Esophagus mucosa (tissue), 1 donor: ENCODE results near the gene FAM3A. TPM values are rescaled to one million over a fixed set of nuclear protein-coding genes. Genes with fewer than 3 reads are reported as not detected.

ENCODE experiments used
- ATAC-seq: fragments of 200-7000 bp; cut with Tn5 transposase; one replicate; pipeline ENCODE4 v1.9.1; 2020
- total RNA-seq: library from RNA; stranded (reverse); gene quantifications from one replicate; pipeline ENCODE4 v1.2.4, GENCODE V29; 2023
- donor health status: DM: yes; HTN: yes; CAD: no.

The FAM3A gene
- total RNA-seq, 1 donor from 2014 or later: 40.6 TPM

DNA sequence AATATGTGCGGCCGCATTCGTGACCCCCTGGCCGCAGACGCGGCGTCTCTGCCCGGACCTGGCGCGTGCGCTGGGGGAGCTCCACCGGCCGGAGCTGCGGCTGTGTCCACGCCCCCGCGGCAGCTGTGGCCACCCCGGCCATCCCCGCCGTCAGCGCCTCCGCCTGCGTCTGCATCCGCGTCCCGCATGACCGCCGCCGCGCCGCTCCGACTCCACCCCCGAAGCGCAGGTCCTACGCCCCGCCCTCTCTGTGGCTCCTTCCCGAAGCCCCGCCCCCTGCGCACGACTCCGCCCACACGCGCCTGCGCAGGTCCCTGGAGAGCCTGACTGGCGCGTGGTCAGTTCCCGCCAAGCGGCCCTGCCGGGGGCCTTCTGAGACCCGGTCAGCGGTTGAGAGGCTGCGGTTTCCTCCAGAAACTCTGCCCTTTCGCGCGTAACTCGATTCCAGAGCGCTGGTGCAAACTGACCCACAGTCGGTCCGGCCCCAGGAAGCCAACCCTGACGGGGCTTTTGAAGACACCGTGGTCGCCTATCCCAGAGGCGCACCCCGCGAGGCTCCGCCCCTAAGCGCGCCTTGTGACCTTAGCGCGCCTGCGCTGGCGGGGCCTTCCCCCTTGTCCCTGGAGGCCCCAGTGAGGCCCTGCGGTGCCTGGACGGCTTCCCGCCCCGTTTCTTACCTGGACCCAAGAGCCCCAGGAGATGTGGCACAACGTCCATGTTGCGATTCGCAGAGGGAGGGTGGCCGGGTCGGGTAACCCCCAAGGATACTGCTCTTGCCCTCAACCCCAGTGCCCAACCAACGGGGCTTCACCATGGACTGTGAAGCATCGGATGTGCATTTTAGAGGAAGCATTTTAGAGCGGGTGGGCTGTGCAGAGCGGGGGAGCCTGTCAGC lies 37.1 kb downstream of the FAM3A start, which contains the start of gene LAGE3:
TSS of gene LAGE3 (minus strand) at position 554 of the 895 bp plus-strand sequence. CDS start at position 188, 366 bp downstream.
- peak; percentile 97 for ATAC-seq

DNA sequence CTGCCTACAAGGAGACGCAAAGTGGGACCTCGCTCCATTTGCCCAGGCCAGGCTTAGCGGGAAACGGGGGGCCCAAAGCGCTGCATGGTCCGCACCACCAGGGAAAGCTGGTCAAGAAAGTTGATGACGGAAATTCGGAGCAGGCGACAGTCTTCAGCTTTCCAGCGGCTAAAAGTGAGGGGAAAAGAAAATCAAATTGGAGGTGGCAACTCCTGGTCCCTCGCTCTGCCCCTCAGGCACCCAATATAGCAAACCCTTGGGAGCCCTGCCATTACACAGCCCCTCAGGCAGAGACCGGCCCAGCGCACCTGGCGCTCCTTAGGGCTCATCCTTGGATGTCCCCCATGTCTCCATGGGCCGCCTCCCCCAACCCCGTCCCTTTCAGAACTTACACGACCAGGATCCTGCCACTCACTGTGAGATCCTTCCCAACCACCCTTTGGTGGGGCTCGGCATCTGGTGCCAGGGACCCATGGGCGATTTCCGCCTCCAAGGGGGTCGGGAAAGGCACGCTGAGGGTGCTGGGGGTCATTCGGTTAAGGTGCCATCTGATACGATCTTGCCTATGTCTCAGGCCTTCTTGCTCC lies 38.0 kb downstream of the FAM3A start:
- ATAC-seq: no peak

DNA sequence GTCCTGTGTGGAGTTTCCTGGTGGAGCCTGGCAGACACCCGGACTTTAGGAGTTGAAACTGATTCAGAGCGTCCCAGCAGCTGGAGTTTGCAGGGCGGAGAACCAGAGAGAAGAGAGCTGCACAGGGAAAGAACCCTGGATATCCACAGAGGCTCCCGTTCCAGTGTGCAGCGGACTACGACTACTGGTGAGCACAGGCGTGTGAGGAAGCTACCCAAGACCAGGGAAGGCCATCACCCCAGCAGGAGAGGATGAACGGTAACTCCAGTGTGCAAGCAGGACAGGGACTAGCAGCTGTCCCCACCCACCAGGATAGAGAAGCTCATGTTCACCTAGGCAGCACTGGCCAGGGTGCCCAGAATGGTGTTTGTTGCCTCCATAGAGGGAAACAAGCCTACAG lies 39.2 kb downstream of the FAM3A start:
- no peak for ATAC-seq

DNA sequence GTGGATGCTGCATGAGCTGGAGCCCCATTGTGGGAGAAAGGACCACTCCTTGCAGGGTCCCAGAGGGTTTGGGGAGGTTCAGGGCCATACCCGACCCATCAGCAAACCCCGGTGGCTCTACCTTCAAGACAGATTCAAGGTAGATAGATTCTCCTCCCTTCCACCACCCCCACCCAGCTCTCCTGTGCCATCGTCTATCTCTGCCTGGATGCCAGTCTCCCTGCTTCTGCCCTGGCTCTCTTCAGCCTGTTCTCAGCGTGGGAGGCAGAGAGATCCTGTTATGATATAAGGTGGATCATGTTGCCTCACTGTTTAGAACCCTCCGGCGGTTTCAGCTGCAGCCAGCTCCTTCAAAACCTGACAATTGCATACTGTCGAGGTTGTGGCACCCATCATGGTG lies 42.3 kb downstream of the FAM3A start:
- no peak for ATAC-seq

DNA sequence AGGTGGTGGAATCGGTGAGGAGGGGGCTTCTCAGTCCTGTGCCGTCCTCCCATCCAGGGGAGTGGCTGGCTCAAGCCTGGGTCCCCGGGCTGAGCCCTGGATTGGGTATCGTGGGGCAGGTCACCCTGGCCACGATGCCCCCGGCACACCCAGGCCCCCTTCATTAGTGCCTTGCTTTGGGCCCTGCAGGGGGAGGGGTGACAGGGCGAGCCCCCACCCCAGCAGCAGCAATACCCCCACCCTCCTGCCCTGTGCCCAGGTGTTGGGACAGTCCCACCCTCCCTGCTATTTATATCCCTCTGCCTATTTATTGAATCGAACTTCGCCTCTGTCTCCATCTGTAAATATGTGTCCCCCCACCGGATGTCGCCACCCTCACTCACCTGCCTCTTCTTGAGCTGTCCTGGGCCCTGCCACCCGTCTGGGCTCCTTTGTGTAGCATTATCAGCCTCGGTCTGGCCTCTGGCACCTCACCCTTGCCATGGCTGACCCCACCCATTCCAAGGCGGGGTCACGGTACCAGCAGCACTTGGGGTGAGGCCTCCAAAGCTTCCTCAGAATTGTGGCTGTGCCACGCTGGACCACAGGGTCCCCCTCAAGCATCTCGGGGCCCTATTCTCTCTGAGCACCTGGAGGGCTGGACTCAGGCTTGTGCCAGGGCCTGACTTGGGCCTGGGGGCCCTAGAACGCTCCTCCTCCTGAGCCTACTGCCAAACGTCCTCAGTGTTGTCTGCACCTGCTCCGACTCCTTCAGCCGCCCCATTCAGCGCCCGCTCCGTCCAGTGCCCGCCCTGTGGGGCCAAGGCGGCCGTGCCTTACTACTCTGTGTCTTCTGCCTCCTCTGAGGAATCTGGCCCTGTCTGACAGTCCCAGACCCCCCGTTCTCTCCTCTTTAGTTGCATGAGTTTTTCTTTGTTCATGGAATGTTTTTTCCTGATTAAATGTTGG lies 43.1 kb downstream of the FAM3A start:
- ATAC-seq: peak; percentile 21

DNA sequence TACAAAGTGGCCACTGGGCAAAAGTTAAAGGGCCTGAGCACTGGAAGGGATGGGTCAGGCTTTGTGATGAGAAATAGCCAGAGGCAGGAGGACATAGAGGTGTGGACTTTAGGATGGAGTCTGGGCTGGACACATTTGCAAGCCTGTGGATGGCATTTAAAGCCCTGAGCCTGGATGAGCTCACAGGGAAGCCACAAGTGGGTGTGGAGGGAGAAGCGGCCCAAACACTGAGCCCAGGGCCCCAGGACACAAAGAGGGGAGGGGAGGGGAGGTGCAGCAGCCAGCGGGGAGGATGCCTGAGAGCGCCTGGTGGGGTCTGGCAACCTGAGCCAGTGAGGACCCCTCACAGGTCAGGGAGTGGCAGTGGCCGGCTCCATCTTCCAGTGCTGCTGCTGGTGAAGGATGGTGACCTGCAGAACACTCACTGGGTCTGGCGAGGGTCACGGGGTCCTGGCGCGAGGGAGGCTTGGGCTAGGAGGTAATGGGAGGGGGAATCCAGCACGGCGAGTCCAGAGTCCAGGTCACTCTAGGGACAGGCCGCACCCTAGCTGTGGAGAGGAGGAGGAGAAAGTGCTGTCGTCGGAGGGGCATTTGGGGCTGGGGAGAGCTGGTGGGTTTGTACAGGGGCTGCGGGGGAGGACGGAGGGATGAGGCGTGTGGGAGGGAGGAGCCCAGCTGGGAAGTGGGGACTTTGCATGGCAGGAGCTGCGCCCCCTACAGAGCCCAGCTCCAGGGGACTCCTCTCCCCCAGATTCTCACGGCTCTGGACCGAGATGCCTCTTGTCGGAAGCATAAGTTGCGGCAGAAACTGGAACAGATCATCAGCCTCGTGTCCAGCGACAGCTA lies 44.0 kb downstream of the FAM3A start:
- no peak for ATAC-seq

DNA sequence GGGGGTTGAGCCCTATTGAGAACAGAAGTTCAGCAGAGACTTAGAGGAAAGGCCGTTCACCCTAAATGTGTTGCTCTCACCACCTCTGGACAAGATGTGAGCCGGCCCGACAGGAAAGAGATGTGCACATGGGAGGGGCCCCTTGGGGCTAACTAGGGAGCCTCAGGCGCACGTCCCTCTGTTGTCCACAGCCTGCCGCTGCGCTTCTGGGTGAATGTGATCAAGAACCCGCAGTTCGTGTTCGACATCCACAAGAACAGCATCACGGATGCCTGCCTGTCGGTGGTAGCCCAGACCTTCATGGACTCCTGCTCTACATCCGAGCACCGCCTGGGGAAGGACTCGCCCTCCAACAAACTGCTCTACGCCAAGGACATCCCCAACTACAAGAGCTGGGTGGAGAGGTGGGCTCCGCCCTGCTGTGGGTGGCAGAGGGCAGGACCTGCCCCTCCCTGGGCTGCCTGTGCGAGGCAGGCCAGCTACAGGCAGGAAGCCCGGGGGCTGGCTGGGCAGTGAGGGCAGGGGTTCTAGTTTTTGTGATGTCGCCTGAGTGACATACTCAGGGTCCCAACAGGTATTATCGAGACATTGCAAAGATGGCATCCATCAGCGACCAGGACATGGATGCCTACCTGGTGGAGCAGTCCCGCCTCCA lies 45.0 kb downstream of the FAM3A start:
- no peak for ATAC-seq

DNA sequence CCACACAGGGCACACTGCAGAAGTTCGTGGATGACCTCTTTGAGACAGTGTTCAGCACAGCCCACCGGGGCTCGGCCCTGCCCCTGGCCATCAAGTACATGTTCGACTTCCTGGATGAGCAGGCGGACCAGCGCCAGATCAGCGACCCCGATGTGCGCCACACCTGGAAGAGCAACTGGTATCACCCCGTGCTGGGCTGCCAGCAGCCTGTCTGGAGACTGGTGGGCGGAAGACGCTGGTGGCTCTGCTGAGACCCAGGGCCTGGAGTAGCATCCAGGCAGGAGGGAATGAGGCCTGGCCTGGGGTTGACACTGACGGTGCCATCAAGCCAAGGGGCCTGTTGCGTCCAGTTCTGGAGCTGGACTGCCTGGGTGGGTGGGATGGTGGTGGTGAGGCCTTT lies 45.6 kb downstream of the FAM3A start:
- no peak for ATAC-seq

DNA sequence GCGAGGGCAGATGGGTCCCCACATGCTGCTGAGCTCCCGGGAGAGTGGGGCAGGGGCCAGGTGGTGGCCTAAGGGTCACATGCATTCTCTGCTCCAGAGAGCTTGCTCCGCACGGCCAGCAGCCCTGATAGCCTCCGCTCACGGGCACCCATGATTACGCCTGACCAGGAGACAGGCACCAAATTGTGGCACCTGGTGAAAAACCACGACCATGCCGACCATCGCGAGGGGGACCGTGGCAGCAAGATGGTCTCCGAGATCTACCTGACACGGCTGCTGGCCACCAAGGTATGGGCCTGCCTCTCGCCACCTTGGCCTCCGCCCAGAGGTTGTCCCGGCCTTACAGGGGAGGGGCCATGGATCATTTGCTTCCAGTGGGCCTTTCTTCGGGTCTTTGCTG lies 46.2 kb downstream of the FAM3A start:
- no peak for ATAC-seq

DNA sequence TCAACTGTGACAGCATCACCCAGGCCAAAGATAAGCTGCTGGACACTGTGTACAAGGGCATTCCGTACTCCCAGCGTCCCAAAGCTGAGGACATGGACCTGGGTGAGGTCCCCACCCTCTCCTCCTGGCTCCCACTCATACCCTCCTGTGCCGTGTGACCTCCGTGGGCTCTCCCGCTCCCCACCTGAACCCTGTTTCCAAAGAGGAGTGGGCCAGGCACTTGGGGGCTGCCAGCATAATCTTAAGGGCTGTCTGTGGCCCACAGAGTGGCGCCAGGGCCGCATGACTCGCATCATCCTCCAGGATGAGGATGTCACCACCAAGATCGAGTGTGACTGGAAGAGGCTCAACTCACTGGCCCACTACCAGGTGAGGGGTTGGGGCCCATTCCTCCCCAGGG lies 46.9 kb downstream of the FAM3A start:
- no peak for ATAC-seq

DNA sequence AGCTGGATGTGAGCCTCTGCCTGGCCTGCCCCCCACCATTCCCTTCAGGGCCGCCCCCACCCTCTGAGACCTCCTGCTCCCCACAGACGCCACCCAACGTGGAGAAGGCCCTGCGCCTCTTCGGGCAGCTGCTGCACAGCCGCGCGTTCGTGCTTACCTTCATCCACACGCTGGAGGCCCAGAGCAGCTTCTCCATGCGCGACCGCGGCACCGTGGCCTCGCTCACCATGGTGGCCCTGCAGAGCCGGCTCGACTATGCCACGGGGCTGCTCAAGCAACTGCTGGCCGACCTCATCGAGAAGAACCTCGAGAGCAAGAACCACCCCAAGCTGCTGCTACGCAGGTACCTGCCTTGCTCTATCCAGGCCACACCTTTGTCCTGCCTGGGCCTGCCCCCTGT lies 47.8 kb downstream of the FAM3A start:
- no peak for ATAC-seq

DNA sequence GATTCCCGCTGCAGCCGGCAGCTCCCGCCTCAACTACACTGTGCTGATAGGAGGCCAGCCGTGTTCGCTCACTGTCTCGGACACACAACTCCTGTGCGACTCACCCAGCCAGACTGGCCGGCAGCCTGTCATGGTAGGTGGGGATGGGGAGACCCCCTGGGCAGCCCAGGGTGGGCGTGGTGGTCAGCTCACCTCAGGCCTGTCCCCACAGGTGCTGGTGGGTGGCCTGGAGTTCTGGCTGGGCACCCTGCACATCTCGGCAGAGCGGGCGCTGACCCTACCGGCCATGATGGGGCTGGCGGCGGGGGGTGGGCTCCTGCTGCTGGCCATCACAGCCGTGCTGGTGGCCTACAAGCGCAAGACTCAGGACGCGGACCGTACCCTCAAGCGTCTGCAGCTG lies 48.5 kb downstream of the FAM3A start:
- ATAC-seq: no peak

DNA sequence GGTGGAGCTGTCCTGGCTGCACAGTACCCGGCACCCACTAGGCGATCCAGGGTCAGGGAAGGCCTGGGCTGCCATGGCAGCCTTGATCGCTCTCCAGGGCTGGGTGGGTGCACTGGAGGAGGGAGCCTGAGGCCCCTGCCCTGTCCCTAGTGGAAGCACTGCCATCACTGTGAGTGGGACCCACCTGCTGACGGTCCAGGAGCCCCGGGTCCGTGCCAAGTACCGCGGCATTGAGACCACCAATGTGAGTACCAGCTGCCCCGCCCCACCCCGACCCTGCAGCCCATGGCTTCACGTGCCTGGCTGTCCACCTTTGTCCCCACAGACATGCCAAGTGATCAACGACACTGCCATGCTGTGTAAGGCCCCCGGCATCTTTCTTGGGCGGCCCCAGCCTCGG lies 49.1 kb downstream of the FAM3A start:
- ATAC-seq: no peak

DNA sequence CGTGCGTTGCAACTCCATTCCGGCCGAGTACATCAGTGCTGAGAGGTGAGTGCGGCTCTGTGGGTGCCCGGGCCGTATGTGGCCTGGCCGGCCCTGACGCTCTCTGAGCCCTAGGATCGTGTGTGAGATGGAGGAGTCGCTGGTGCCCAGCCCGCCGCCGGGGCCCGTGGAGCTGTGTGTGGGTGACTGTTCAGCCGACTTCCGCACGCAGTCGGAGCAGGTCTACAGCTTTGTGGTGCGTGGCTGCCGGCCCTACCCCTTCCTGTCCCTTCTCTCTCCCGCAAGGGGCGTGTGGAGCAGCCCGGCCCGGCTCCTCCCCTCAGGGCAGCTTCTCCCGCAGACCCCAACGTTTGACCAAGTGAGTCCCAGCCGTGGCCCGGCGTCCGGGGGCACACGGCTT lies 50.0 kb downstream of the FAM3A start:
- no peak for ATAC-seq

DNA sequence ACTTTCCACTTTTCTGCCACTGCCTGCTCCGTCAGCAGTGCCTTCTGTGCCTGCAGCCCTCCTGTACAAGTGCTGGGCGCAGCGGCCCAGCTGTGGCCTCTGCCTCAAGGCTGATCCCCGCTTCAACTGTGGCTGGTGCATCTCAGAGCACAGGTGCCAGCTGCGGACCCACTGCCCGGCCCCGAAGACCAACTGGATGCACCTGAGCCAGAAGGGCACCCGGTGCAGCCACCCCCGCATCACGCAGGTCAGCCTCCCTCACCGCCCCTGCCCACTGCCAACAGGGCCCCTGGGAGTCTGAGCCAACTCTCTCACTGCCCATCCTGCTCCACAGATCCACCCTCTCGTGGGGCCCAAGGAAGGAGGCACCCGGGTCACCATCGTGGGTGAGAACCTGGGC lies 50.4 kb downstream of the FAM3A start:
- ATAC-seq: no peak

DNA sequence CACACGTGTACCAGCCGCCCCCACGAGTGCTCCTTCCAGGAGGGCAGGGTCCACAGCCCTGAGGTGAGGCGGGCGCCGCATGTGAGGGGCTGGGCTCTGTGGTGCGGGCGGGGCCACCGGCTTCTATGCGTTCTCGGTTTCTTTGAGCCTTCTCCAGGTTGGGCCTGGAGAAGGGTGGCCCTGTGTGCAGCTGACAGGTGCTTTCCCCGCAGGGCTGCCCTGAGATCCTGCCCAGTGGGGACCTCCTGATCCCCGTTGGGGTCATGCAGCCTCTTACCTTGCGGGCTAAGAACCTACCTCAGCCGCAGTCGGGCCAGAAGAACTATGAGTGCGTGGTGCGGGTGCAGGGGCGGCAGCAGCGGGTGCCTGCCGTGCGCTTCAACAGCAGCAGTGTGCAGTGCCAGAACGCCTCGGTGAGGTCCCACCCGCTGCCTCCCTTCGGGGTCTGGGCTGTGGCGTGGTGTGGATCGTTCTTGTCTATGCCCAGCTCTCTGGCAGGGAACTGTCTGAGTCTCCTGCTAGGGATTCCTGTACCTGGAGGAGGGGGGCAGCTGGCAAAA lies 51.1 kb downstream of the FAM3A start:
- ATAC-seq: no peak

DNA sequence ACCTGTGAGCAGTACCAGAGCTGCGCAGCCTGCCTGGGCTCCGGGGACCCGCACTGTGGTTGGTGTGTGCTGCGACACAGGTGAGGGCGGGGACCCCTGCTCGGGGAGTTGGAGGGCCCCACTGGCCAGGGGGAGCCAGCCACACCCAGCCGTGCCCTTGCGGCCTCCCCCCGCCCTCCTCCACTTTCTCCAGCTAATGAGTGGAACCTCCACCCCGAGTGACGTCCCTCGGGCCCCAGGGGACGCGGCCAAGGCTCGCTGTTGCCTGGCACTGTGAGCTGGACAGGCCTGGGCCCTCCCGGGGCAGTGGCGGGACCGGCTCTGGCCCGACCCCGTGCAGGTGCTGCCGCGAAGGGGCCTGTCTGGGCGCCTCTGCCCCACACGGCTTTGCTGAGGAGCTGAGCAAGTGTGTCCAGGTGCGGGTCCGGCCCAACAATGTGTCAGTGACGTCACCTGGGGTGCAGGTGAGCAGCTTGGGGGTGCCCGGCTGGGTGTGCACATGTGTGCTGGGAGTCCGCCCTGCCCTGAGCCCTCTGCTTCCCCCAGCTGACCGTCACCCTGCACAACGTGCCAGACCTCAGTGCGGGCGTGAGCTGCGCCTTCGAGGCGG lies 52.3 kb downstream of the FAM3A start:
- no peak for ATAC-seq

DNA sequence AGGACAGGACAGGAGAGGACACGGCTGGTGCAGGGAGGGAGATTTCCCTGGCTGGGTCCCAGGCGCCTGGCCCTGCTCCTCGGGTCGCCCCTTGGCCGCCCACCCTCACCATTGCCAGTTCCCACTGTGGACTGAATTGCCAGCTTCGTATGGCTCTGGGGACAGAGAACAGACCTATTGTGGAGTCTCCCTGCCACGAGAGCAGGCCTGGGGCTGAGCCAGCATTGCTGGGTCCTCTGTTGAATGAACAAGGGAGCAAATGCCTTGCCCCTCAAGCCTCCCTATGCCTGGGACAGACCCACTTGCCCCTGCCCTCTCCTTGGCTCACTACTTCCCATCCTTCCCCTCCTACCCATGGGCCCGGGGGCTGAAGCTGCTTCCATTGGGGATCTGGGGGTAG lies 53.6 kb downstream of the FAM3A start:
- ATAC-seq: no peak

DNA sequence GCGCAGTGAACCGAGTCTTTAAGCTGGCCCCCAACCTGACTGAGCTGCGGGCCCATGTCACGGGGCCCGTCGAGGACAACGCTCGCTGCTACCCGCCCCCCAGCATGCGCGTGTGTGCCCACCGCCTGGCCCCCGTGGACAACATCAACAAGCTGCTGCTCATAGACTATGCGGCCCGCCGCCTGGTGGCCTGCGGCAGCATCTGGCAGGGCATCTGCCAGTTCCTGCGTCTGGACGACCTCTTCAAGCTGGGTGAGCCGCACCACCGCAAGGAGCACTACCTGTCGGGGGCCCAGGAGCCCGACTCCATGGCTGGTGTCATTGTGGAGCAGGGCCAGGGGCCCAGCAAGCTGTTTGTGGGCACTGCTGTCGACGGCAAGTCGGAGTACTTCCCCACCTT lies 55.7 kb downstream of the FAM3A start:
- no peak for ATAC-seq

DNA sequence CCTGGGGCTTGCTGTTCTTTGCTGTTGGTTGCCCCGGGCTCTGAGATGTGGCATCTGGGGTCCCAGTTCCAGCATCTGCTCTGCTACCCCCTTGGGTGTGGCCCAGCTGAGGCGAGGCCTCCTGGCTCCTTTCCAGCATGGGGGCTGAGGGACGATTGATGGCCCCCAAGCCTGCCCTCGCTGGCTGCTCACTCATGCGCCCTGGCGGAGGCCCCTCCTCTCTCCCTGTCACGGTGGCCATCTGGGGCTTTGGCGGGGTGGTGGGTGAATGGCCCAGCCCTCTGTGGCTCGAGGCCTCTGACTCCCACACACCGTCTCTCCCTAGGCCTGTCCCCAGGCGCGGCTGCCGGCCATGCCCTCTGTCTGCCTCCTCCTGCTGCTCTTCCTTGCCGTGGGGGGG lies 56.2 kb downstream of the FAM3A start:
- no peak for ATAC-seq
